Stimulated activated naive CD8-positive, alpha-beta T cell treated with anti-CD3 and anti-CD28 coated beads, Interleukin-15, Interleukin-2, amounts not matched to agents 100 U/mL and 50 U/mL, for 24 hours (primary cell): ENCODE measurements around the gene ADO.
"Not testable (repeated sequence)": the region's sequence is repeated elsewhere in the genome, so short reads cannot be mapped to it uniquely, and the experiment has no call there.

ENCODE experiments used
- ATAC-seq: fragments of 150-1000 bp; cut with Tn5 transposase; one replicate; pipeline ENCODE4 v1.10.0; 2021
- DNase-seq: peaks from one replicate; pipeline ENCODE4 v3.0.0; 2021

ADO gene

DNA sequence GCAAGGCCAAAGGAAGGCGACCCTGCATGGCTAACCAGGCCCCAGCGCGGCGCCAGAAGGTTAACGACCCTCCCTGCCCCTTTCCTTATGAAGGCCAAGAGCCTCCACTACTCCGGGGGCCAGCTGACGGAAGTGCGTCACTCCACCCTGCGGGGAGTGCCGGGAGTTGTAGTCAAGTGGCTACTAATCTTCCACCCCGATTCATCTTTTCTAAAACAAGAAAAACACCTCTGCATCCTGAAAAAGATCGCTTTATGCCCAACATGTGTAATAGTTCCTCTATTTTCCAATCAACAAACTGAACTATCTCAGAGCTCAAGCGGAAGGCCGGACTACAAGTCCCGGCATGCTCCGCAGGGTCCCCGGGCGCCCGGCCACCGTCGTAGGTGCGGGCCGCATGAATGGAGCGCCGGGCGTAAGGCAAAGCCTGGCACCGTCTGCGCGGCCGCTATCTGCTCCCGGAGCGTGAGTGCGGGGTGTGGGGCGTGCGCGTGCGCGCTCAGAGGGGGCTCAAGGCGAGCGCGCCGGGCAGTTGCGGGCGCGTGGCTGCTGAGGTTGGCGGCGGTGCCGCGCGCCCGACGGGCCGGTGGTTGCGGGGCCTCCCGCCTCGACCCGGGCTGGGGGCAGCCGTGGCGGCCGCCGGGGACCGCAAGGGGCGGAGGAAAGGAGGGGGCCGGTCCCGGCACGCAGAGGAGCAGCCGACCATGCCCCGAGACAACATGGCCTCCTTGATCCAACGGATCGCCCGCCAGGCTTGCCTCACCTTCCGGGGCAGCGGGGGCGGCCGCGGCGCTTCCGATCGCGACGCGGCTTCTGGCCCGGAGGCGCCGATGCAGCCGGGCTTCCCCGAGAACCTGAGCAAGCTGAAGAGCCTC lies at the start of gene ADO:
Gene ADO (plus strand): TSS at position 365 of the 875 bp plus-strand sequence. CDS start 340 bp downstream, at position 705.
- peak; percentile 83 for DNase-seq
- ATAC-seq: peak; percentile 95

DNA sequence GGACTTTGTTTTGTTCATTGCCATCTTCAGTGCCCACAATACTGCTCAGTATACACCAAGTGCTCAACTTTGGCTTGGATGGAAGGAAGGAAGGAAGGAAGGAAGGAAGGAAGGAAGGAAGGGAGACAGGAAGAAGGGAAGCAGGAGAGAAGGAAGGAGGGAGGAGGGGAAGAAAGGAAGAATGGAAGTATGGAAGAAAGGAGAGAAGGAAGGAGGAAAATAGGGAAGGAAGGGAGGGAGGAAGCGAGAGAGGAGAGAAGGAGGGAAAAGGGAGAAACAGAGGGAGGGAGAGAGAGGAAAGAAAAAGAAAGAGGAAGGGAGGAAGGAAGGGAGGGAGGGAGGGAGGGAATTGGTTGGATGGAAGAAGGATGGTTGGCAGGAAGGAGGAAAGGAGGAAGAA lies 49.6 kb upstream of the ADO start:
- DNase-seq: no peak
- ATAC-seq: no peak

- ATAC-seq: no peak
- DNase-seq: no peak
Observed at GRCh38 chr10:62755662-62756653, 48.6 kb upstream of the ADO start.

GRCh38 chr10:62759599-62760175 lies 44.8 kb upstream of the ADO start:
- no peak for DNase-seq
- ATAC-seq: no peak

GRCh38 chr10:62760401-62760800 lies 44.1 kb upstream of the ADO start:
- DNase-seq (no peak), ATAC-seq (no peak)

- ATAC-seq (peak; percentile 53), DNase-seq (no peak)
Observed at GRCh38 chr10:62761115-62761514, 43.4 kb upstream of the ADO start.

DNA sequence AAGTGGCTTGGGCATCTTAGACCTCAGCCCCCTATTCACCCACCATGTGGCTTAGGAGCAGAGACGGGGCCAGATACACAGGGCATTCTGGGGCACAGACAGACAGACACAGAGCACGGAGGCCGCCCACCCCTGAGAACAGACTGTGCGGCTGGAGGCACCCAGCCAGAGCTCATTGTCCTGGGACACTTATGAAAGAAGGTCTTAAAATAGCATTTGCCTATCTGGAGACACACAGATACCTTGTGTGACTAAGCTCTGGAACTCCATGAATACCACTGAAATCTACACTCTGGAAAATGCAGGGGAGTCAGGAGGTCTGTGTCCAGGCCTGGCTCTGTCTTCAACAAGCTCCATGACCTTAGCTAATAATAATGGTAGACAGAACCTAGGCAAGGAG lies 41.4 kb upstream of the ADO start:
- no peak for DNase-seq
- no peak for ATAC-seq

DNA sequence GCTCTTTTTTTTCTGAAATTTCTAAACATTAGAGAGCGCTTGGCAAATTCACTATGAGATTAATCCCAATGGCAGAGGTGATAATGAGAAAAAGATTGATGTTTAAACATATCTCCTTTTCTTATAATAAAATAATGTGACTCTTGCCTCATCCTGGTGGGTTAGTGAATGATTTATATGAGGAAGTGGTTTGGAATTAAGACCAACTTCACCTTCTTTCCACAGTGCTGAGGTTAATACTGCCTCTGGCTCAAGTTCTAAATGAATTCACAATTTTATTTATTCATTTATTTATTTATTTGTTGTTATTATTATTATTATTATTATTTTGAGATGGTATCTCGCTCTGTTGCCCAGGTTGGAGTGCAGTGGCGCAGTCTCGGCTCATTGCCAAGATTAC lies 40.5 kb upstream of the ADO start:
- no peak for ATAC-seq
- no peak for DNase-seq

GRCh38 chr10:62765726-62766125 lies 38.8 kb upstream of the ADO start:
- ATAC-seq (no peak), DNase-seq (no peak)

DNA sequence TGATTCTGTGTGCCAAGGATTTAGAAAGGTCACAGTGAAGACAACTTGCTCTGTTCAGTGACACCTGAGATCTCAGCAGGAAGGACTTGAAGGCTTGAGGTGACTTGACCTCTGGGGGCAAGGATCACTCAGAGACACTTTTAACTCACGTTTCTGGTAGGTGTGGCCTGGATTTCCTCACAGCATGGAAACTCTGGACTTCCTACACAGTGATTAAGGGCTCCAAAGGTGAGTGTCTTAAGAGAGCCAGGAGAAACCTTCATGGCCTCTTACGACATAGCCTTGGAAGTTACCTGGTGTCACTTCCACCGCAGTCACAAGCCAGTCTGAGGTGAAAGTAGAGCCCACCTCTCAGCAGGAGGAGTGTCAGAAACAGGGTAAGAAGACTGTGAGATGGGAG lies 38.1 kb upstream of the ADO start:
- no peak for DNase-seq
- no peak for ATAC-seq

DNA sequence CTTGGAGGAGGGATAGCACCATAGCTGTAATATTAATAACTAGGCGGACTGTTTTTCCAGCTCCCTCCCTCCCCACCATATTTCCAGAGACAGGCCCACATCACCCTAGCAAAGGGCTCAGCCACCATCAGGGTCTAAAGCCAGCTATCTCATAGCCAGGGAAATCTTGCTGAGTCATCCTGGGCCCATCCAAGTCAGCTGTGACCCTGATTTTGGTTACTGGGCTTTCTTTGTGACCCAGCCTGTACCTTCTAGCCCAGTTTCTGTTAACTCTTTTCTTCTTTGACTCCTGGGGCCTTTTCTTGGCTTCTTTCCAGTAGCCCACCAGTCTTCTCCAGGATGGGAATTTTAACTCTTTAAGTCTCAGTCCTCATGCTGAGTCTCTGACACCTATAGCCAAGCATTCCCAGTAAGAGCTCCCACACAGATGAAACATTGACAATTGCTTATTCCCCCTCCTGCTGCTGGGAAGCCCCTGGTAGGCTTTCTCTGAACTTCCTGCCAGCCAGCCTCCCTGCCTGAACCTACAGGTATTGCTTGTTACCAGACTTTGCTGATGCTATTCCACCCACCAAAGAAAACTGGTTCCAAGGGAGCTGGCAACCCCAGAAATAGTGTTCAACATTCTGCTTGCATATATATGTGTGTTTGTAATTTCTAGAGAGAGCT lies 34.8 kb upstream of the ADO start:
- ATAC-seq (no peak), DNase-seq (no peak)

DNA sequence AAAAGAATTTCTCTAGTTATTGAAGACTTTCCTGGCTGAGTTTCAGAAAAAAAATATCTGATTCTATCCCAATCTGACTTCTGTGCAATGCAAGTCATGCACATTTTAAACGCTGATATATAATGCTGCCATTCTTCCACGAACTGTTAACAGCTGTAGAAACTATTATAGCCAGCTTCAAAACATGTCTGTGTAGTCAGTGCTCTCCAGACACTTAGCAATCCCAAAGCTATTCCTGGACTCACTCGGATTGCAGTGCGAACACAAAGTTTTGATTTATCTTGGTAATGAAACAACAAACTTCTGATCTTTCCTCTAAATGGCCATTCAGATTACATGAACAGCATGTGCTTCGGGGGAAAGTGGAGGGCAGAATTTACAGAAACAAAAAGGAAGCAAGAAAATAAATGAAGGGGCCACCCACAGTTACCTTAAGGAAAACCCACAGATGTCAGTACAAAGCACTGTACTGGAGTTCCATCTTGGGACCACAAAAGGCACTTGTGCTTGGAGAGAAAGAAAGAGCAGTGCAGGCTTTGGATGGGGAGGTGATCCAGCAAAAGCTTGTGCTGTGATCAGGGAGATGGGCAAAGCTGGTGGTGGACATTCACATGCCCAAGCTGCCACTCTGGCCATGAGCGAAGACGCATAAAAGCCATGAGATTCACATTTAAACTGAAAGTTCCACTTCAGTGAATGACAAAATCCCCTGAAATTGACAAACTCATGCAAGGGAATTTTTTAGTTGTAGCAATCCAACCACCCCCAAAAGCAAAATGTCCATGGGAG lies 32.1 kb upstream of the ADO start:
- ATAC-seq: no peak
- no peak for DNase-seq

GRCh38 chr10:62778125-62778524 lies 26.4 kb upstream of the ADO start:
- no peak for DNase-seq
- peak; percentile 56 for ATAC-seq

DNA sequence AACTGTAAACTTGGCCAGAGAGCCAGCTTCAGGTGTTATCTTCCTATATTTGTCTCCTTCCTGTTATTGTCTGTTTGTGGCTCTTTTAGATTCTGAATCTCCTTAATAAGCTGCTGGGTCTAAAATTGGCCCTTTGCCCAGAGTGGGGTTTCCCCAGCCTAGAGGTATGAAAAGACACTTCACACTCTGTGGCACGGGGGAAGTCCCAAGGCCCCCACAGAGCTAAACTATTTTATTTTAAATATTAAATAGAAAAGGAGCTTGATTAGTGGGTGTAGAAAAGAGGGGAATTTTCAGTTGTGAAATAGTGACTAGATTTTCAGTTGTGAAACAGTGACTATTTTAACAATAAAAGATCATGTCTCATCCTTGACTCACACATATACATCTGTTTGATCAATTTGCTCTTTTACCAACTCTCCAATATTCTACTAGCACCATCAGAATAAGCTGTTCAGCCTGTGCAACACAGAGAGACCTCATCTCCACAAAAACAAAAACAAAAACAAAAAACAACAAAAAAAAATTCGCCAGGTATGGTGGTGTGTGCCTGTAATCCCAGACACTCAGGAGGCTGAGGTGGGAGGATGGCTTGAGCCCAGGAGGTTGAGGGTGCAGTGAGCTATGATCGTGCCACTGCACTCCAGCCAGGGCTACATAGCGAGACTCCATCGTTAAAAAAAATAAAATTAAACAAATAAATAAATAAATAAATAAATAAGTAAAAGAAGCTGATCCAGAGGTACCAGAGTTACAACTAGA lies 24.9 kb upstream of the ADO start:
- peak; percentile 89 for DNase-seq

GRCh38 chr10:62784537-62784936 lies 20.0 kb upstream of the ADO start:
- not testable (repeated sequence) for DNase-seq, ATAC-seq

More for the DNA sequence above, 24.9 kb upstream of the ADO start:
- ATAC-seq: peak; percentile 94

DNA sequence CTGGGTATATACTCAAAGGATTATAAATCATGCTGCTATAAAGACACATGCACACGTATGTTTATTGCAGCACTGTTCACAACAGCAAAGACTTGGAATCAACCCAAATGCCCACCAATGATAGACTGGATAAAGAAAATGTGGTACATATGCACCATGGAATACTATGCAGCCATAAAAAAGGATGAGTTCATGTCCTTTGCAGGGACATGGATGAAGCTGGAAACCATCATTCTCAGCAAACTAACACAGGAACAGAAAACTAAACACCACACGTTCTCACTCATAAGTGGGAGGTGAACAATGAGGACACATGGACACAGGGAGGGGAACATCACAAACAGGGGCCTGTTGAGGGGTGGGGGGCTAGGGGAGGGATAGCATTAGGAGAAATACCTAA lies 16.2 kb upstream of the ADO start:
- not testable (repeated sequence) for DNase-seq

GRCh38 chr10:62788861-62789467 lies 15.6 kb upstream of the ADO start:
- ATAC-seq: no peak

More for the DNA sequence above, 16.2 kb upstream of the ADO start:
- not testable (repeated sequence) for ATAC-seq

GRCh38 chr10:62790019-62790555 lies 14.4 kb upstream of the ADO start:
- ATAC-seq: no peak
- DNase-seq: no peak

More at GRCh38 chr10:62788861-62789467, 15.6 kb upstream of the ADO start:
- DNase-seq: no peak

- DNase-seq (no peak), ATAC-seq (no peak)
Observed at GRCh38 chr10:62790571-62790970, 13.9 kb upstream of the ADO start.
